Upper lobe of left lung (tissue), 4 donors: ENCODE measurements around the gene RNF123.

Experiments
- POLR2A ChIP-seq, 4 donors: fragments of 450-650 bp; IDR thresholded peaks; one replicate each; pipeline ENCODE4 v1.5.1; 2016 to 2017; ENCODE audit warnings: antibody characterized with exemption in 4 of 4, mild to moderate bottlenecking in 2 of 4
- TF ChIP-seq, protein P1 (sequence below), 6 experiments: fragments of 450-650 bp in 4 of 6; fragments of 200-600 bp in 2 of 6; sonication (generic) in 2 of 6; IDR thresholded peaks; one replicate each; pipeline ENCODE4 v1.5.1; 2016 to 2019; ENCODE audit warnings: antibody characterized with exemption in 6 of 6

DNA sequence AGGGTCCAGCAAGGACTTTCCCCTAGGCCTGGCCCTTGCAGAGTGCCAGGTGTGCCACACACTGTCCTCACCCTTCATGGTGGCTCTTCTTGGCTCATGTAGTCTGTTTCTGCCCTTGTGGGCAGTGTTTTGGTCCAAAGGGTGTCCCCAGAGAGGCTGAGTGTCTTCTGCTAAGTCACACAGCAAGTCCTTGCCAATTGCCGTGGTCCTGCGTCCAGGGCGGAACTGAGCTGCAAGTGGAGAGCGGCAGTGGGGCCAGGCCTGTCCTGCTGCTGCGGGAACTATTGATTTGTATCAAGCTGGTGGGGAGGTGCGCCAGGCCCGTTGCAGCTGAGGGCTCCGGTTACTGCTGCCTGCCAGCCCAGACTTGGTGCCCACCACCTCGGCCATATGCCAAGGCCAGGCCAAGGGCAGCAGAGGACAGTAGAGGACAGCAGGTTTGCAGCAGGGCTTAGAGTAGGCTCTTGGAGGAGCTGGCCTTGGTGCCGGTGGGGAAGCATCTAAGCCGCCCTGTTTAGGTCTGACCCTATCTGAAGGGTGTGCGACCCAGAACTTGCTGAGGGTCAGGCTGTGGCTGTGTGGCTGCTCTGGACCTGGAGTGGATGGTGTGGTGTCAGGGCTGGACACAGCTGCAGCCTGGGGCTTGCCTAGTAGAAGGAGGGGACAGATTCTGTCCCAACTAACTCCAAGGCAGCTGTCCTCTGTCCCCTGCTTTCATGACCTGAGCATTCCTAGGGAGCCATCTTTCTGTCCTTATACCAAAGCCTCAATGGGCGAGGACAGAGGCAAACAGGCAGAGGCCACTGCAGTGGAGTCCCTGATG, 25.6 kb downstream of the RNF123 start:
- TF ChIP-seq, protein P1, sequence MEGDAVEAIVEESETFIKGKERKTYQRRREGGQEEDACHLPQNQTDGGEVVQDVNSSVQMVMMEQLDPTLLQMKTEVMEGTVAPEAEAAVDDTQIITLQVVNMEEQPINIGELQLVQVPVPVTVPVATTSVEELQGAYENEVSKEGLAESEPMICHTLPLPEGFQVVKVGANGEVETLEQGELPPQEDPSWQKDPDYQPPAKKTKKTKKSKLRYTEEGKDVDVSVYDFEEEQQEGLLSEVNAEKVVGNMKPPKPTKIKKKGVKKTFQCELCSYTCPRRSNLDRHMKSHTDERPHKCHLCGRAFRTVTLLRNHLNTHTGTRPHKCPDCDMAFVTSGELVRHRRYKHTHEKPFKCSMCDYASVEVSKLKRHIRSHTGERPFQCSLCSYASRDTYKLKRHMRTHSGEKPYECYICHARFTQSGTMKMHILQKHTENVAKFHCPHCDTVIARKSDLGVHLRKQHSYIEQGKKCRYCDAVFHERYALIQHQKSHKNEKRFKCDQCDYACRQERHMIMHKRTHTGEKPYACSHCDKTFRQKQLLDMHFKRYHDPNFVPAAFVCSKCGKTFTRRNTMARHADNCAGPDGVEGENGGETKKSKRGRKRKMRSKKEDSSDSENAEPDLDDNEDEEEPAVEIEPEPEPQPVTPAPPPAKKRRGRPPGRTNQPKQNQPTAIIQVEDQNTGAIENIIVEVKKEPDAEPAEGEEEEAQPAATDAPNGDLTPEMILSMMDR (IDR thresholded peaks at IDR 0.05) = no peak
- no peak for TF ChIP-seq POLR2A (IDR thresholded peaks at IDR 0.05)
